HL-60/S4 treated with retinoic acid at 250 ng/mL for 4 days and 3 days (cell line): ENCODE measurements around the gene TPRN.

ENCODE experiments used
- in situ Hi-C: fragments of 300-500 bp; cut with MboI; formaldehyde crosslinking; loops from 2 replicates; pipeline ENCODE4 v1.7.0; 2022; ENCODE audit warnings: low sequenced_read_pairs

TPRN gene

GRCh38 chr9:137236936-137237421 is 36.4 kb upstream of the TPRN start:
- in situ Hi-C loops = no loop called here

DNA sequence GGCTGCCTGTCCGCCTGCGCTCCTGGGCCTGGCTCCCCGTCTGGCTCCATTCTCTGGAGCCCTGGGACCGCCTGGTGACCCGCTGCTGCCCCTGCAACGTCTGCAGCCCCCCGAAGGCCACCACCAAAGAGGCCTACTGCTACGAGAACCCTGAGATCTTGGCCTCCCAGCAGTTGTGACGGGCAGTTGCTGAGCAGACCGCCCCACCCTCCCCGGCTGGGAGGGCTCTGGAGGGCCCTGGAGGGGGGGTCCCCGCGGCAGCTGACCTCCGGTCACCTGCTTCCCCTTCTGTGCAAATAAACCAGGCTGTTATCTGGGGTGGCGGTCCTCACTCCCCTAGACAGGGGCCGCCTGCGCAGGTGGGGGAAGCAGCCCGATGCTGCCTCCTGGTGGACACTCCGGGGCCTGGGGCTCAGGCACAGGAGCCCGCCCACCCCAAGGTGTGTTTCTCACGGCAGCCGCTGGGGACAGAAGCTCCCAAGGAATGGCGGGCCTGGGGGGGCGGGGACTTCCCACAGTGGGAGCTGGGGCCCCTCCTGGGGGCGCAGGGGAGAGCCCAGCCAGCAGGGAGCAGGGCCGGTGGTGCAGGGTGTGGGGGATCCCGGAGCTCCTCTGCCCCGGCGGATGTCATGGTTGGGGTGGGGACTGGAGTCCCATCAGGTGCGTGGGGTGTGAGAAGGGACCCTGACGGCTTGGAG is 35.8 kb upstream of the TPRN start:
- in situ Hi-C loops = no loop called here

GRCh38 chr9:137235424-137236237 is 35.1 kb upstream of the TPRN start:
- in situ Hi-C loops = no loop called here

DNA sequence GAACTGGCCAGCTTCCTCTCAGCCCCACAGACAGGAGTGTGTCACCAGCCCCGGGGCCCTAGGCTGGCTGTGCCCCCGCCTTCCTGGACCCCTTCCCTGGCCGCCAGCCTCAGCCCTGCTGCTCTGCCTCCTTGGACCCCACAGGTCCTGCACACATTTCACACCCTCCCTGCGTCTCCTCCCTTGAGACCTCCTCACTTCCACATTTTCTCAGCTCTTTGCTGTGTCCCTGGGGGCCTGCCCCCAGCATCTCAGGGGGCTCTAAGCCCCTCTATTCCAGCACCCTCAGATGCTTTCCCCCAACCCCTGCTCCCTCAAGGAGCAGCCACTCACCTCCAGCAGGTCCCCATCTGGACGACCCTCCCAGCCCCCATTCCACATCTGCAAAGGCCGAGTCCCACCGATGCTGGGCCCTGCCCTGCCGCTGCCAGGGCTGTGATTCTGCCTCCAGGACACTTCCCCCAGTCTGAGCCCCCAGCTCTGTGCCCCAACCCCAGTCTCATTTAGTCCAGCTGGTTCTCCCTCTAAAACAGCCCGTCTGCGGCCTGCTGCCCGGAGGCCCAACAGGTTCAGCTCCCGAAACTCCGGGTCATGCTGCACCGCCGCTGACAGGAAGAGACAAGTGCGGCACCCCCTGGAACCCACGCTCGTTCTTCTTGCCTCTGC is 34.4 kb upstream of the TPRN start:
- in situ Hi-C loops = loop anchor here (5.0 kb wide), 1 partner anchor 113 kb away; no protein-coding TSS in a partner anchor

GRCh38 chr9:137234055-137234697 is 33.6 kb upstream of the TPRN start:
- in situ Hi-C loops = loop anchor here (5.0 kb wide), 1 partner anchor 112 kb away; no protein-coding TSS in a partner anchor

DNA sequence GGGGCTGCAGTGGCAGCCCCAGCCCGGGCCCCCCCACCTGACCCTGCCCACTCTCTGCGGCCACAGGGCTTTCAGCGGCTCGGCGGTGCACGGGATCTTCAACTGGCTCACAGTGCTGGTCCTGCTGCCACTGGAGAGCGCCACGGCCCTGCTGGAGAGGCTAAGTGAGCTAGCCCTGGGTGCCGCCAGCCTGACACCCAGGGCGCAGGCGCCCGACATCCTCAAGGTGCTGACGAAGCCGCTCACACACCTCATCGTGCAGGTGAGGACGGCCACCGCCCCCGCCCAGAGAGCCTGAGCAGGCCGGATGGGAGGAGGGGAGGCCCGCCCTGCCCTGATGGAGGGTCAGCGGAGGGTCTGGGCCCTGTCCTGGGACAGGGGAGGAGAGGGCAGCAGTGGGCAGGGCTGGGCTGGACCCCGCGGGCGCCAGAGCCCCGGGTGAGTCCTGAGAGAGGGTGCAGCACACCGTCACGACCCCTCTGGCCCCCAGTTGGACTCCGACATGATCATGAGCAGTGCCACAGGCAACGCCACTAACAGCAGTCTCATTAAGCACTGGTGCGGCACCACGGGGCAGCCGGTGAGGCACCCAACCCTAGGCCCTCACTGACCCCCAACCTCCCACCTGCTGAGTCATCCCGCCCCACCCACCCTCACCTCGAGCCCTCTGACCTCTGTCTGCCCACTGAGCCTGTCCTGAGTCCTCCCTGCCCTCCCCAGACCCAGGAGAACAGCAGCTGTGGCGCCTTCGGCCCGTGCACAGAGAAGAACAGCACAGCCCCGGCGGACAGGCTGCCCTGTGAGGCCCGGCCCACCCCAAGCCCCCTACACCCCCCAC is 32.8 kb upstream of the TPRN start:
- in situ Hi-C loops = loop anchor here (5.0 kb wide), 1 partner anchor 111 kb away; no protein-coding TSS in a partner anchor

GRCh38 chr9:137232510-137232909 is 32.0 kb upstream of the TPRN start:
- in situ Hi-C loops = loop anchor here (5.0 kb wide), 1 partner anchor 110 kb away; no protein-coding TSS in a partner anchor

GRCh38 chr9:137232101-137232500 is 31.6 kb upstream of the TPRN start:
- in situ Hi-C loops = loop anchor here (5.0 kb wide), 1 partner anchor 110 kb away; no protein-coding TSS in a partner anchor

- in situ Hi-C loops = loop anchor here (5.0 kb wide), 1 partner anchor 109 kb away; no protein-coding TSS in a partner anchor
Measured at GRCh38 chr9:137231372-137232039, 31.0 kb upstream of the TPRN start.

GRCh38 chr9:137230705-137231371 is 30.3 kb upstream of the TPRN start, which contains the start of gene SLC34A3:
SLC34A3 (plus strand) TSS chr9:137230901; CDS start chr9:137231703, 802 bp downstream.
- in situ Hi-C loops = loop anchor here (5.0 kb wide), 1 partner anchor 109 kb away; no protein-coding TSS in a partner anchor

GRCh38 chr9:137229903-137230704 is 29.6 kb upstream of the TPRN start:
- in situ Hi-C loops = loop anchor here (5.0 kb wide), 1 partner anchor 108 kb away; no protein-coding TSS in a partner anchor

DNA sequence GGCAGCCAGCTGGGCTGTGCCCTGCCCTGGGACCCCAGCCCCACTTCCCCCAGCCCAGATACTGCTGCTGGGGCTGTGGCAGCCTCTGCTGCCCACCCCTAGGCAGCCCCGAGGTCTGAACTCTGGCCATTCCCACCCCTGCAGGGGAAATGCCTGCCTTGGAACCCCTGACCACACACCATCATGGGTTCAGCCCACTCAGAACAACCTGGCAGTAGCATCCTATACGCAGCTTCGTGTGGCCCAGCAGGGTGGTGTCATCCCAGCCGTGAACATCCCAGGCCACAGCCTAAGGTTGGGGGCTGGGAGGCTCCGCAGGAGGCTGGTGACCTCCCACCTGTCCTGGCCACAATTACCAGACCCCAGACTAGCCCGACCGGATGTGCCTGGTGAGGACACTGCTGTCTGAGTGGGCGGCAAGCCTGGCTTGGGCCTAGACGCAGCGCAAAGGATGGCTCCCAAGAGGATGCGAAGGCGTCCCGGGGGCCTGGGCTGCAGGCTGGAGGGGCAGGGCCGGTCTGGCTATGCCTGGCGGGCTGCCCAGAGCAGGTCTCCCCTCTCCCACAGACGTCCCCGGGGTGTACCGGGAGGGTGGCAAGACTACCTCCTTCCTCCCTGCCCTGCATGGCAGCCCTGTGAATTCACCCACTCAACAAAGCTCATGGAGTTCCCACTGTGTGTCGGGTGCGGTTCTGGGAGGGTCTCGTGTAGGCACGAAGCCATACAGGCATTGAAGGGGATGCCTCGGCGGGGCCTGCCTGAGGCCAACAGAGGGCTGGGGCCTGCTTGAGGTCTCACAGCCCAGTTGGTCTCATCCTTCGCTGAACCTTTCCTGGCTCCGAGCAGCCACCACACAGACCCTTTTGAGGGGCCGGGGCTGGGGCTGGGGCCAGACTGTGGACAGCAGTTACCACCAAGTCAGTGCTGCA is 28.7 kb upstream of the TPRN start:
- in situ Hi-C loops = no loop called here

GRCh38 chr9:137228506-137228967 is 28.0 kb upstream of the TPRN start:
- in situ Hi-C loops = no loop called here

GRCh38 chr9:137227853-137228505 is 27.4 kb upstream of the TPRN start:
- in situ Hi-C loops = no loop called here

DNA sequence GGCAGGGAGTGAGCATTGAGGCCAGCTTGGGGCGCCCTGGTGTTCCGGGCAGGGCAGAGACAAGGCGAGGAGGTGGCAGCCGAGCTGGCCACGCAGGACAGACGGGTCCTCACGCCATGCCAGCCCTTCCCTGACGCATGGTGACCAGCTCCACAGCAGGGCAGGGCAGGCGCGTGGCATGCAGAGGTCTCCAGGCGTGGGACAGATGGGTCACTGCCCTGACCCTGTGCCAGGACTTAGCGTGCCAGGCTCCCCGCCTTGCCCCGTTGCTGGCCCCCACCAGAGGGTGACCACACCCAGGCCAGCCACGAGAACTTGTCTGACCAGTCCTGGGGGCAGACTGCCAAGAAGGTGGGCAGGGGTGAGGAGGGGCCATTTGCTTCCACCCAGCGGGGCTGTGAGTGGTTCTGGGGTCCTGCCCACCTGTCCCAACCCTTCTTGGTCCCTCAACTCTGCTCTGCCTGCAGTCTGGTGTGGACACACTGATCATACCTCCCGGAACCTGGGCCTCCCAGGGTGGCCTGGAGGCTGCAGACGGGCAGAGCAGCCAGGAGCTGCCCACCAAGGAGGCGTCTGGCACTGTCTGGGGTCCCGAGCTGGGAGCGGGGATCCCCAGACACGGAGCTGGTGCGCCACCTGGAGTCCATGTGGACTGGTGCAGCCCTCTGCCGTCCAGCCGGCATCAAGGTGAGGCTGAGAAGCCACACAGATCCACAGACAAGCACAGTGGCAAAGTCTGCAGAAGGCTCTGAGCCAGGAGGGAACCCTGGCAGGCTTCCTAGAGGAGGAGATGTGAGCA is 26.7 kb upstream of the TPRN start, which contains the start of gene RNF224:
Gene RNF224, plus strand, starts transcription at position 449 of the 799 bp plus-strand sequence. CDS start 834 bp downstream, outside the sequence.
- in situ Hi-C loops = no loop called here
